GM12878 (cell line): ENCODE measurements around the gene OR6N2. TPM values are rescaled to one million over a fixed set of nuclear protein-coding genes. Genes with fewer than 3 reads are reported as not detected.

Experiments
- ATAC-seq: fragments of 200-7000 bp; cut with Tn5 transposase; 3 replicates; pipeline ENCODE4 v1.9.1; 2020; ENCODE audit warnings: mild to moderate bottlenecking, moderate library complexity
- BruUV-seq: library from RNA; stranded (reverse); fragments of 400-500 nt; replicated peaks from 2 replicates; lab custom pipeline; 2021; lab: Mats Ljungman, UMichigan
- CTCF ChIA-PET: fragments of 300-600 bp; sonication (Branson Sonifier 250); formaldehyde crosslinking; extraction: SDS; loops from one replicate; lab custom pipeline; 2021; ENCODE audit warnings: inconsistent platforms; lab: Yijun Ruan, JAX
- POLR2A ChIA-PET: fragments of 350-600 bp; formaldehyde crosslinking; extraction: SDS; loops from one replicate; lab custom pipeline; 2021; ENCODE audit warnings: inconsistent platforms; lab: Charles Lee
- RAD21 ChIA-PET: fragments of 300-600 bp; sonication (Branson Sonifier 250); formaldehyde crosslinking; loops from one replicate; lab custom pipeline; 2023; ENCODE audit warnings: antibody characterized with exemption; ENCODE audit not compliant: unreplicated experiment; lab: Charles Lee
- SMC1A ChIA-PET: fragments of 300-600 bp; sonication (Branson Sonifier 250); formaldehyde crosslinking; loops from one replicate; lab custom pipeline; 2023; ENCODE audit not compliant: unreplicated experiment, uncharacterized antibody; lab: Charles Lee
- DNase-seq: peaks from one replicate; pipeline ENCODE4 v3.0.0-alpha.2; 2011; ENCODE audit warnings: low read depth, low spot score
- FAIRE-seq: peaks from 3 replicates; lab custom pipeline; 2011; peaks lifted over from hg19 to GRCh38; lab: Jason Lieb, UNC
- H2AFZ ChIP-seq: 2 replicates; pipeline ENCODE4 v1.6.0; 2011; ENCODE audit warnings: low read depth, low read length, control low read depth; ENCODE audit not compliant: control insufficient read depth
- H3K27ac ChIP-seq: 2 replicates; pipeline ENCODE4 v1.5.1; 2011; ENCODE audit warnings: control low read depth; ENCODE audit not compliant: control insufficient read depth, insufficient read depth
- H3K27me3 ChIP-seq, 2 experiments: replicated peaks in 1 of 2; 2 replicates each; pipeline versions ENCODE4 v1.6.0 to v1.6.1; 2011; ENCODE audit warnings: low read length in 1 of 2; ENCODE audit not compliant: control insufficient read depth in 2 of 2, insufficient read depth in 2 of 2
- H3K36me3 ChIP-seq, 2 experiments: 2 replicates each; pipeline ENCODE4 v1.5.1; 2011; ENCODE audit warnings: low read length in 1 of 2; ENCODE audit not compliant: control insufficient read depth in 2 of 2, insufficient read depth in 2 of 2
- H3K4me1 ChIP-seq: 2 replicates; pipeline ENCODE4 v1.6.1; 2011; ENCODE audit warnings: mild to moderate bottlenecking, low read length, moderate library complexity, mixed read lengths; ENCODE audit not compliant: control insufficient read depth, insufficient read depth
- H3K4me2 ChIP-seq: 2 replicates; pipeline ENCODE4 v1.6.0; 2011; ENCODE audit warnings: control low read depth; ENCODE audit not compliant: control insufficient read depth, insufficient read depth
- H3K4me3 ChIP-seq: fragments of 200-600 bp; sonication (generic); 2 replicates; pipeline ENCODE4 v1.5.1; 2016
- H3K79me2 ChIP-seq: 2 replicates; pipeline ENCODE4 v1.6.0; 2011; ENCODE audit warnings: low read length; ENCODE audit not compliant: control insufficient read depth, insufficient read depth
- H3K9ac ChIP-seq: 2 replicates; pipeline ENCODE4 v1.8.0; 2011; ENCODE audit warnings: low read length, control low read depth, mixed read lengths; ENCODE audit not compliant: control insufficient read depth, insufficient read depth
- H3K9me3 ChIP-seq: replicated peaks from 3 replicates; pipeline ENCODE4 v1.5.1; 2011; ENCODE audit warnings: mild to moderate bottlenecking, low read length; ENCODE audit not compliant: control insufficient read depth, insufficient read depth
- H4K20me1 ChIP-seq: 2 replicates; pipeline ENCODE4 v1.6.0; 2011; ENCODE audit not compliant: control insufficient read depth, insufficient read depth
- ATF7 ChIP-seq: fragments of 450-650 bp; IDR thresholded peaks from 2 replicates; pipeline ENCODE4 v1.6.1; 2016; ENCODE audit warnings: low read depth, mild to moderate bottlenecking
- IRF3 ChIP-seq: fragments of 450-650 bp; IDR thresholded peaks from 2 replicates; pipeline ENCODE4 v1.6.1; 2014; ENCODE audit warnings: mild to moderate bottlenecking
- RUNX3 ChIP-seq: IDR thresholded peaks from 2 replicates; pipeline ENCODE4 v1.6.1; 2012; ENCODE audit warnings: low read length, inconsistent platforms
- SRF ChIP-seq, 2 experiments: IDR thresholded peaks; 2 replicates each; pipeline ENCODE4 v1.6.1; 2011; ENCODE audit warnings: low read depth in 2 of 2, low read length in 2 of 2, mild to moderate bottlenecking in 1 of 2, moderate library complexity in 1 of 2
- WGBS: methylation state at CpG from one replicate; pipeline ENCODE4 v1.1.6; 2016; ENCODE audit warnings: low lambda C conversion rate; ENCODE audit not compliant: insufficient replicate concordance, insufficient coverage; ENCODE audit errors: missing lambda C conversion rate; 5-methylcytosine and 5-hydroxymethylcytosine counted together
- in situ Hi-C: fragments of 300-500 bp; cut with MboI; formaldehyde crosslinking; loops from 9 replicates; pipeline ENCODE4 v1.14.3; 2018; ENCODE audit warnings: mixed read lengths
- intact Hi-C: fragments of 100-400 bp; cut with micrococcal nuclease; formaldehyde crosslinking; loops from one replicate; pipeline ENCODE4 v1.14.2; 2022; ENCODE audit not compliant: unreplicated experiment
- polyA plus RNA-seq, 11 experiments: library from polyadenylated mRNA; depleted of rRNA in 4 of 11; unstranded in 6 of 11; stranded (reverse) in 5 of 11; fragments of >200 nt; fragmentation: Nextera tagmentation in 4 of 11; fragmentation: Illumina TruSeq in 1 of 11; extraction: Ambion mirVana in 4 of 11; extraction: Trizol in 1 of 11; gene quantifications; 1 replicate in 1 of 11; 2 replicates in 10 of 11; pipeline versions ENCODE4 v1.2.1 to v1.2.3, GENCODE V29; 2011 to 2016; ENCODE audit warnings: inconsistent platforms in 2 of 11, missing spikeins in 2 of 11, low read depth in 1 of 11
- total RNA-seq, 4 experiments: library from RNA; depleted of rRNA in 3 of 4; stranded (reverse); fragments of >200 nt in 3 of 4; fragmentation: Illumina TruSeq in 1 of 4; extraction: Trizol in 1 of 4; gene quantifications; 2 replicates each; pipeline versions ENCODE4 v1.2.1 to v1.2.3, GENCODE V29; 2013 to 2021

The OR6N2 gene
- total and polyA plus RNA-seq, 10 of the 15 experiments (the other 5 are each of a cell fraction or from before 2014, with no cell fraction given), result not detected

GRCh38 chr1:158819461-158820443 lies 38.7 kb upstream of the OR6N2 start:
- peaks cover 7% of the 10 kb centered on the region; the same call in 1 of the 2 replicates for H3K4me1 ChIP-seq
- H3K9me3 ChIP-seq, result peaks cover 2% of the 10 kb centered on the region; the same call in 2 of the 3 replicates
- SMC1A ChIA-PET, result interaction anchor here (0.7 to 3.5 kb wide), 6 partner anchors 11 to 181 kb away, joined by 3 to 31 read pairs (median 4); partner anchors contain the start of gene MNDA
- CTCF ChIA-PET, result interaction anchor here (1.0 to 1.3 kb wide), 4 partner anchors 11 to 178 kb away, joined by 3 read pairs; no protein-coding TSS in a partner anchor
- DNase-seq, result peak; percentile 35
- no TSS peak for BruUV-seq
- peak overlapping the region; percentile 13; the same call in 1 of the 2 replicates for H3K4me2 ChIP-seq
- POLR2A ChIA-PET, result interaction anchor here (1.0 kb wide), 1 partner anchor 10 kb away, joined by 4 read pairs; no protein-coding TSS in a partner anchor
- RAD21 ChIA-PET, result interaction anchor here (0.9 to 2.2 kb wide), 4 partner anchors 12 to 256 kb away, joined by 3 to 18 read pairs (median 4); partner anchors contain the start of genes AIM2 and MNDA
- H3K36me3 ChIP-seq, result no peaks in the 10 kb centered on the region
- intact Hi-C loops, result no loop called here
- H3K79me2 ChIP-seq, result no peaks in the 10 kb centered on the region
- no peak overlapping the region for H3K9ac ChIP-seq
- no peak for FAIRE-seq
- H4K20me1 ChIP-seq, result no peaks in the 10 kb centered on the region
- ATAC-seq, result peak; percentile 90
- H3K27me3 ChIP-seq, result no peaks in the 10 kb centered on the region
- in situ Hi-C loops, result no loop called here
- TF ChIP-seq RUNX3, result peak; percentile 59
- no peak for TF ChIP-seq IRF3
- TF ChIP-seq SRF (IDR thresholded peaks at IDR 0.05; ENCODE audit: low read depth in 2 of 2, low read length in 2 of 2), result peak in 1 of 2 experiments; percentile 66; a peak in 1 of 4 replicates
- peak; percentile 14; the same call in 1 of the 2 replicates for TF ChIP-seq ATF7
- WGBS, result 64% methylated on average over 7 of the region's 7 CpGs
- H3K27ac ChIP-seq, result no peak overlapping the region
- peak overlapping the region; percentile 53; the same call in 1 of the 2 replicates for H2AFZ ChIP-seq
- no peak overlapping the region for H3K4me3 ChIP-seq
